Lower leg skin (tissue), 4 donors: ENCODE data around the gene UBA1. TPM values are rescaled to one million over a fixed set of nuclear protein-coding genes. Genes with fewer than 3 reads are reported as not detected.

Experiments used
- DNase-seq, 2 donors: peaks; one replicate each; pipeline ENCODE4 v3.0.0-alpha.2; 2019; ENCODE audit warnings: low spot score in 2 of 2
- H3K4me3 ChIP-seq: fragments of 200-600 bp; sonication (generic); 2 replicates; pipeline ENCODE4 v1.5.1; 2017; ENCODE audit warnings: mild to moderate bottlenecking, low read depth; ENCODE audit not compliant: poor library complexity, severe bottlenecking
- POLR2A ChIP-seq, 2 donors: fragments of 450-650 bp; IDR thresholded peaks; one replicate each; pipeline ENCODE4 v1.6.1; 2016 to 2017; ENCODE audit warnings: antibody characterized with exemption in 2 of 2, mild to moderate bottlenecking in 1 of 2, moderate library complexity in 1 of 2
- WGBS, 2 donors: methylation state at CpG; one replicate each; pipeline ENCODE4 v1.1.5; 2018; 5-methylcytosine and 5-hydroxymethylcytosine counted together
- intact Hi-C: fragments of 100-400 bp; cut with DNase I; formaldehyde crosslinking; loops from one replicate; pipeline ENCODE4 v1.15.0; 2023; ENCODE audit warnings: low total_unique reads
- total RNA-seq, 4 donors: library from RNA; depleted of rRNA; stranded (reverse); fragments of >200 nt; gene quantifications; one replicate each; pipeline ENCODE4 v1.1.0, GENCODE V29; 2016
- TF ChIP-seq, protein P1 (sequence below), 3 donors: fragments of 450-650 bp; IDR thresholded peaks; one replicate each; pipeline ENCODE4 v1.5.1; 2016; ENCODE audit warnings: antibody characterized with exemption in 3 of 3, mild to moderate bottlenecking in 3 of 3, moderate library complexity in 2 of 3

Gene UBA1
- total RNA-seq, 4 donors from 2014 or later = 112 to 159 (median 121) TPM

DNA sequence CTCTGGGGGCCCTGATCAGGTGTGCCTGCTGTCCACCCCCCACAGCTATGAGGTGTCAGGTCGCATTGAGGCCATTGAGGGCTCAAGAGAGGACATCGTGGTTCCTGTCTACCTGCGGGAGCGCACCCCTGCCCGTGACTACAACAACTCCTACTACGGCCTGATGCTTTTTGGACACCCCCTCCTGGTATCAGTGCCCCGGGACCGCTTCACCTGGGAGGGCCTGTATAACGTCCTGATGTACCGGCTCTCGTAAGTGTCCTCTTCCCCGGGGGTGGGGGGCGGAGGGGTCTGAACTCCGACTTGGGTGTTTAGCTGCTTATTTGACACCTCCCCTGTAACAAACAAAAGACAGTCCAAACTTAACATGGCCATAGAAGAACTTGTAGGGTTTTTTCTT is 49.7 kb downstream of the UBA1 start:
- WGBS, 2 donors = 91 to 94% methylated on average over 5 to 14 of the region's 14 CpGs
- no peak overlapping the region for H3K4me3 ChIP-seq
- peak in 1 of 2 donors; percentile 66 for DNase-seq
- intact Hi-C loops = no loop called here
- TF ChIP-seq, protein P1, sequence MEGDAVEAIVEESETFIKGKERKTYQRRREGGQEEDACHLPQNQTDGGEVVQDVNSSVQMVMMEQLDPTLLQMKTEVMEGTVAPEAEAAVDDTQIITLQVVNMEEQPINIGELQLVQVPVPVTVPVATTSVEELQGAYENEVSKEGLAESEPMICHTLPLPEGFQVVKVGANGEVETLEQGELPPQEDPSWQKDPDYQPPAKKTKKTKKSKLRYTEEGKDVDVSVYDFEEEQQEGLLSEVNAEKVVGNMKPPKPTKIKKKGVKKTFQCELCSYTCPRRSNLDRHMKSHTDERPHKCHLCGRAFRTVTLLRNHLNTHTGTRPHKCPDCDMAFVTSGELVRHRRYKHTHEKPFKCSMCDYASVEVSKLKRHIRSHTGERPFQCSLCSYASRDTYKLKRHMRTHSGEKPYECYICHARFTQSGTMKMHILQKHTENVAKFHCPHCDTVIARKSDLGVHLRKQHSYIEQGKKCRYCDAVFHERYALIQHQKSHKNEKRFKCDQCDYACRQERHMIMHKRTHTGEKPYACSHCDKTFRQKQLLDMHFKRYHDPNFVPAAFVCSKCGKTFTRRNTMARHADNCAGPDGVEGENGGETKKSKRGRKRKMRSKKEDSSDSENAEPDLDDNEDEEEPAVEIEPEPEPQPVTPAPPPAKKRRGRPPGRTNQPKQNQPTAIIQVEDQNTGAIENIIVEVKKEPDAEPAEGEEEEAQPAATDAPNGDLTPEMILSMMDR (IDR thresholded peaks at IDR 0.05) = no peak
- TF ChIP-seq POLR2A (IDR thresholded peaks at IDR 0.05) = no peak

GRCh38 chrX:47244676-47245075 is 51.0 kb downstream of the UBA1 start:
- H3K4me3 ChIP-seq = no peak overlapping the region
- 85 to 91% methylated on average over 4 to 15 of the region's 16 CpGs for WGBS, 2 donors
- DNase-seq = peak in 1 of 2 donors; percentile 68
- TF ChIP-seq, protein P1 (IDR thresholded peaks at IDR 0.05) = no peak
- TF ChIP-seq POLR2A (IDR thresholded peaks at IDR 0.05) = no peak
- intact Hi-C loops = no loop called here

- intact Hi-C loops = no loop called here
- TF ChIP-seq, protein P1 (IDR thresholded peaks at IDR 0.05) = no peak
- TF ChIP-seq POLR2A (IDR thresholded peaks at IDR 0.05) = no peak
- 93 to 95% methylated on average over 10 of the region's 10 CpGs for WGBS, 2 donors
These were observed 51.5 kb downstream of the UBA1 start for GRCh38 chrX:47245156-47245555.

DNA sequence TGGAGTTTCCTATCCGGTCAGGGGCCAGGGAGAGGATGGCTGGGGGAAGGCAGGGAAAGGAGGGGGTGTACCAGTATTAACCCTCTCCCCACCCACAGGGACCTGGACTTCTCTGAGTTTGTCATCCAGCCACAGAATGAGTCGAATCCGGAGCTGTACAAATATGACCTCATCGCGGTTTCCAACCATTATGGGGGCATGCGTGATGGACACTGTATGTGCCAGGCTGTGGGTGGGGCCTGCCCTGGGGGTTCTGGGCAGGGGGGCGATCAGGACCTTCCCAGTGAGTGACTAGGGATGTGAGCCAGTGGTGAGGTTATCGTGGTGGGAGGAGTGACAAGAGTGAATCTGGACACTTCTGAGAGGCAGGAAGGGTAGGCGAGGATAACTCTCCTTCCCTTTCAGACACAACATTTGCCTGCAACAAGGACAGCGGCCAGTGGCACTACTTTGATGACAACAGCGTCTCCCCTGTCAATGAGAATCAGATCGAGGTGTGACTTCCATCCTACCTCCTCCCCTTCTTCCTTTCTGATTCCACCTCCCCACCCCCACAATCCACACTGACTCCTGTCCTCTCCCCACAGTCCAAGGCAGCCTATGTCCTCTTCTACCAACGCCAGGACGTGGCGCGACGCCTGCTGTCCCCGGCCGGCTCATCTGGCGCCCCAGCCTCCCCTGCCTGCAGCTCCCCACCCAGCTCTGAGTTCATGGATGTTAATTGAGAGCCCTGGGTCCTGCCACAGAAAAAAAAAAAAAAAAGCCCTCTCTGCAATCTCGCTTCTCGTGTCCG is 53.8 kb downstream of the UBA1 start:
- WGBS, 2 donors = 77 to 82% methylated on average over 19 to 23 of the region's 23 CpGs

More at GRCh38 chrX:47245156-47245555, 51.5 kb downstream of the UBA1 start:
- peak in 1 of 2 donors; percentile 66 for DNase-seq
- no peak overlapping the region for H3K4me3 ChIP-seq

GRCh38 chrX:47247999-47248320 is 54.3 kb downstream of the UBA1 start:
- WGBS, 2 donors = 70 to 73% methylated on average over 13 of the region's 13 CpGs
- TF ChIP-seq, protein P1 (IDR thresholded peaks at IDR 0.05) = no peak
- no peak for TF ChIP-seq POLR2A (IDR thresholded peaks at IDR 0.05)
- intact Hi-C loops = no loop called here
- peak in 1 of 2 donors; percentile 80 for DNase-seq
- no peak overlapping the region for H3K4me3 ChIP-seq

More for the DNA sequence above, 53.8 kb downstream of the UBA1 start:
- DNase-seq = peak in 1 of 2 donors; percentile 53
- TF ChIP-seq, protein P1 (IDR thresholded peaks at IDR 0.05) = no peak
- no peak for TF ChIP-seq POLR2A (IDR thresholded peaks at IDR 0.05)
- H3K4me3 ChIP-seq = no peak overlapping the region
- intact Hi-C loops = no loop called here
